Right forelimb (tissue), 1 donor: ENCODE results near the gene PGLYRP4.

ENCODE experiments used
- DNase-seq: peaks from one replicate; pipeline ENCODE4 v3.0.0-alpha.2; 2018

Gene PGLYRP4, protein sequence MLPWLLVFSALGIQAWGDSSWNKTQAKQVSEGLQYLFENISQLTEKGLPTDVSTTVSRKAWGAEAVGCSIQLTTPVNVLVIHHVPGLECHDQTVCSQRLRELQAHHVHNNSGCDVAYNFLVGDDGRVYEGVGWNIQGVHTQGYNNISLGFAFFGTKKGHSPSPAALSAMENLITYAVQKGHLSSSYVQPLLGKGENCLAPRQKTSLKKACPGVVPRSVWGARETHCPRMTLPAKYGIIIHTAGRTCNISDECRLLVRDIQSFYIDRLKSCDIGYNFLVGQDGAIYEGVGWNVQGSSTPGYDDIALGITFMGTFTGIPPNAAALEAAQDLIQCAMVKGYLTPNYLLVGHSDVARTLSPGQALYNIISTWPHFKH

DNA sequence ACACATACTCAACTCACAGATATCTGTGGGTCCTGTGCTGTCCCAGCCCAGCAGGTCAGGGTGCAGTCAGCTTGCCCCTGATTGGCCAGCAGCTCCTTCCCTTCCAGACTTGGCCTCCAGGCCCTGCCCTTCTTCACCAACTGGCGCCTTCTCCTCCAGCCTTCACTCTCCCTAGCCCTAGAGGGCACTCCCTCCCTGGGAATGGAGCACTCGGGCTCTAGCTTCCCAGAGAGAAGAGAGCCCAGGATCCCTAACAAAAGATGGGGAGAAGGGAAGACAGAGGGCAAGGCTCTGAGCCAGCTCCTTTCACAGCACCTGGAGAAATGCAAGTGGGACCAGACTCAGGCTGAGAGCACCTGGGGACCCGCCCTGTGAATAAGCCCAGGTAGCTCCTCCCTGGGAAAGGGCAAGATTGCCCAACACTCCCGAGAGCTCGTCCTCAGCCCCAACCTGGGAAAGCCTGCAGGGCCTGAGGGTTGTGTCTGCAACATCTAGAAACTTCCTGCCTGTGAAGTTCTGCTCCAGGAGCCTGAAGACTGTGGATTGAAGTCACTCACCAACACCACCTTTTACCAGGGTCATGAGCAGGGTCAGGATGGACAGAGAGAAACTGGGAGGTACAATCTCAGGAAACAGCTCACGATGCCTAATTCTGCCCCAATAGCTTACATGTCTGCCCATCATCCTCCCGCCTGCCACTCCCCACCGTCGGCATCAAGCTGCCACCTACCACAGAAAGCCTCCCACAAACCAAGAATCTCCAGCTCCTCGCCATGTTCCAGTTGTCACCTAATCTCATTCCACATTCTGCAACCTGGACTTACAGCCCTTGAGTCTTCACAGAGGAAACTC is at the start of gene PGLYRP4:
PGLYRP4 (minus strand) TSS at position 331 of the 852 bp plus-strand sequence. CDS start 909 bp downstream, outside the sequence.
- no peak for DNase-seq

DNA sequence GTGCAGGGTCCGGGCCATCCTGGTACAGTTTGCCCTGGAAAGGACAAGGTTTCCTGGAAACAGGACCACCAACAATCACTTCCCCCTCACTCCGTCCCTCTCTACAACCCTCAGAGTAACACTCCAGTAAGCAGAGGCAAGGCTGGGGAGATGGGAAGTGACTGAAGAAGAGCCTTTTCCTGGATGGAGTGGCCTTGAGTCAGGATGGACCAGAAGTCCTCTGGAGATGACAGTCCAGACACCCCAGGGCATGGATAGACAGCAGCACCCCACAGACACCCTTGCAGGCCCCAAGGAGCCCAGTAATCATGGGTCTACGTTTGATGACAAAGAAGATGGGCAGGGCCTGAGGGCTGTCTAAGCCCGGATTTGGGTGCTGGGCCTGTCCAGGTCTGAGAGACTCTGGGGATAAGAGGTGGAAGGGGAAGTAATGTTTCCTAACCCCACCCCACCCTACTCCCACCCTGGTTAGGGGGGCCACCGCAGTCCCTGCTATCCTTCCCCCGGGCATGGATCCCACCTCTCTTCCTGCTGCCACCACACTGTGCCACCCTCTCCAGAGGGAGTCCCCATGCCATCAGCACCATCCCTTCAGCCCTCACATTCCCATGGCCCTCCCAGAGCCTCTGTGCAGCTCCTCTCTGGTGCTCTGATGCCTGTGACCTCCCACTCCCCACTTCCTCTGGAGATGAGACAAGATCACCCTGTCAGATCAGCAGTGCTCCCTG is 49.4 kb upstream of the PGLYRP4 start:
- DNase-seq: no peak

GRCh38 chr1:153397051-153397923 is 48.6 kb upstream of the PGLYRP4 start:
- no peak for DNase-seq

GRCh38 chr1:153396461-153396860 is 47.8 kb upstream of the PGLYRP4 start:
- no peak for DNase-seq

DNA sequence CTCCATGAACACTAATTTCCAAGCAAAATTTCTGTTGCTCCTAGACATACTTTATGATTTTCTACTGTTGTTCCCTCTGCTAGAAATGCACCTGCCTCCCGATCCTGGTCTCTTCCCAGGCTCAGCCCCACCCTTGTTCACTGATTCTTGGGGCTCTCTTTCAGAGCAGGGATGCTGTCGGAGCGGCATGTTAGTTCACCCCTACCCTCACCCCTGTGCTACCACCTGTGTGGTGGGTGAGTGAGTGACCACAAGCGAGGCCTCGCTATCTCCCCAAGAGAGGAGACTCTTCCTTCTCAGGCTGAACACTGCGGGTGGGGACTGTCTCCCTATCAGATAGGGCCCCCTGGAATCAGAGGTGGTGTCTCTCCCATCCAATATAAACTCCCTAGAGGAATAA is 47.1 kb upstream of the PGLYRP4 start:
- DNase-seq: no peak

DNA sequence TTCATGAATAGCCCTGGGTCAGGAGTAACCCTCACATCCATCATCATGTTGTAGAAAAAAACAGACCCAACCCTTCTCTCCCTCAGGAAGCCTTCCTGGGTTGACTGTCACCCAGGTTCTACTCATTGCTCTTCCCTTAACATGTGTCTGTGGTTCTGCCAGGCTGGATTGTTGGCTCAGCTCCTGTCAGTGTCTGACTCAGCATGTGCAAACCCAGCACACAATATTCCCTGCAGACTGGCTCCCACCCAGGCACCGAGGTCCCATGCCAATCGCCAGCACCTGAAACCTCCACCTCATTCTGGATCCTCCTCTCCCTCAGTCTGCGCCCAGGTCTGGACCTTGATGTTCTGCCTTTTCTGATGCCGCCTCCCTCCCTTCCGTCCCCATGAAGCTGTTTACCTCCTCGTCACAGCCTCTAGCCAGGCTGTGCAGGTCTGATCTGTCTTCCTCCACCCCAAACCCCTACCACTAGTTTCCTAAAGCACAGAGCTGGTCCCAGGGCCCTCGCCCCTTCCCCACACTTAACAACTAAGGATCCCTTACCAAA is 46.6 kb upstream of the PGLYRP4 start:
- no peak for DNase-seq

GRCh38 chr1:153394391-153394790 is 45.8 kb upstream of the PGLYRP4 start:
- no peak for DNase-seq

- no peak for DNase-seq
Measured at GRCh38 chr1:153393926-153394325, 45.3 kb upstream of the PGLYRP4 start.

DNA sequence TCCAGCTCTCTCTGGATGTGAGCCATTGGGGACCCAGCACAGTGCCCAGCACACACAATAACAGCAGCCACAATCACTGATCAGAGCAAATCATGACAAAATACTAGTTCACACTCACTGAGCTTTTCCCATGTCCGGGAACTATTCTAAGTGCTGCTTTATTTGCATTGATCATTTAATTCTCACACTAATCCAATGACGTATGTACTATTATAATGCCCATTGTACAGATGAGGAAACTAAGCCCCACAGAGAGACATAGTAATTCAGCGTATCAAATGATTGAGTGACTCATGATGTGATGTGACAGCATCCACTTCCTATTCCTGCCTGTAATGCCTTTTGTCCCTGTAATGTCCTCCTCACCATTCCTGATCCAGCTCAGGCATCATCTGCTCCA is 44.2 kb upstream of the PGLYRP4 start:
- no peak for DNase-seq

GRCh38 chr1:153392258-153392657 is 43.6 kb upstream of the PGLYRP4 start:
- DNase-seq: no peak

- no peak for DNase-seq
Measured at GRCh38 chr1:153390938-153391710, 42.5 kb upstream of the PGLYRP4 start, which contains the start of gene S100A8. TSS of gene S100A8 (minus strand) at chr1:153391073. CDS start at chr1:153390535, 538 bp downstream.

DNA sequence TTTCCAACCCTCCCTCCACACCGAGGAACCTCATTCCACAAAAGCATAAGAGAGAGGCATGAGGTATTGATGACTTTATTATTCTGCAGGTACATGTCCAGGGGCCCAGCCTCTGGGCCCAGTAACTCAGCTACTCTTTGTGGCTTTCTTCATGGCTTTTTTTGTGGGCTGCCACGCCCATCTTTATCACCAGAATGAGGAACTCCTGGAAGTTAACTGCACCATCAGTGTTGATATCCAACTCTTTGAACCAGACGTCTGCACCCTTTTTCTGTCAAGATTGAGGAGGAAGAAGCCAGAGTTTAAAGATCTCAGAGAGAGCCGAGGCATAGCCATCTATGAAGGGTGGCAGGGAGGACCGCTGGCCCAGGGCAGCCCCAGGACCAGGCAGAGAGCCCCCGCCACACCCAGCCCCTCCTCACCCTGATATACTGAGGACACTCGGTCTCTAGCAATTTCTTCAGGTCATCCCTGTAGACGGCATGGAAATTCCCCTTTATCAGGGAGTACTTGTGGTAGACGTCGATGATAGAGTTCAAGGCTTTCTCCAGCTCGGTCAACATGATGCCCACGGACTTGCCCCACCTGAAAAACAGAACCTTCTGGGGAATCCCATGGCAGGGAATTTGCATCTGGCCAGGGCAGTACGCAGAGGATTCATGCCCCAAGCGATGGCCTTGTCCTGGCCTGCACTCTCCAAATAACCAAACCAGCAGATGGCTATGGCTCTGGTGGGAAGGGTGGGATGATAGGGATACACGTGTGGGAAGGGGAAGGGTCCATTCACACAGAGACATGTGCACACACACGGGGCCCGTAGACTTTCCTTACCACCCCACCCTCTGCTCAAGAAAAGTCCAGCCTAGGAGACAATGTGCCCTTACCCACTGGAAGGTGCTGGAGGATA is 41.6 kb upstream of the PGLYRP4 start:
- no peak for DNase-seq

- DNase-seq: no peak
Measured at GRCh38 chr1:153389401-153389800, 40.8 kb upstream of the PGLYRP4 start.

GRCh38 chr1:153387785-153388184 is 39.1 kb upstream of the PGLYRP4 start:
- DNase-seq: no peak

- no peak for DNase-seq
Measured at GRCh38 chr1:153387001-153387400, 38.4 kb upstream of the PGLYRP4 start.

DNA sequence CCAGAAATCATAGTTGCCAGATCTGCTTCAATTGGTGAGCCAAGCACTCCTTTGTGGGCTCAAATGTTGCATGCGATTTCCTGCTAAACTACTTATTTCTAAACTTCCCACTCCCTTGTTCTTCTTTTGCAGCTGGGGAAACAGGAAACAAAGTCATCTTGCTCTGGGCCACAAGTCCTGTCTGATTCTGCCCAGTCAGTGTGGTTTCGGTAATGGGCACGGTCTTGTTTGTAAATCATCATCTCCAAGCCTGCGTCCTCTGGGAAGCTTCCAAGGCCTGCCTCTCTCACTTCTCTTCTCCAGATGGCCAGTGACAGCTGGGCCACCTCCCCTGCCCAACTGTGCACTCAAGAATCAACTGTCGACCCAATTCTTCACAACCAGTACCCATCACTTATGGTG is 37.9 kb upstream of the PGLYRP4 start:
- no peak for DNase-seq

DNA sequence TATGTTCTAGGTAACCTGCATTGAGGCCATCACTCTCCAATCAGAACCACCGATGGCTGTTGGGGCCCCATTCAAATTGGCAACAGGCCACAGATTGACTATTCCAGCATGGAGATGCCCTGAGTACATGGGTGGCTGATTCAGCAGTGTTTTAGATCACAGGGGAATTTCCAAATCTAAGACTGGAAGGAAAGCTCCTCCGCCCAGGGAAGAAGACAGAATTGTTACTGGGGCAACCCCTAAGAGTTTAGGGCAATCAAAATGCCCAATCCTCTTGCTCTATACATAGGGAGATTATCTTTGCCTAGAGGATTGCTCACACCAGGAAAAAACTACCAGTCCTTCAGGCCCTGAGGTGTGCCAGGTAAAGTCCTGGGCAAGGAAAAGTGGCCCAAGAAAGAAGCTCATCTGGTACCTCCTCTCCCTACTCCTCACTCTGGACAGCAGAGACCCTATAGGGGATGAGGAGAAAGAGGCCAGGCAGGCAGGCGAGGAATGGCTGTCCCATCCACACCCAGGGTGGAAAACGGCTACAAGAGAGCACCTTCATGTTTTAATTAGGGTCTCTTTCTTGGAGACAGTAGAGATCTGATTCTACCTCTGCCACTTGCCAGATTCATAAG is 36.4 kb upstream of the PGLYRP4 start:
- no peak for DNase-seq

GRCh38 chr1:153380711-153381110 is 32.1 kb upstream of the PGLYRP4 start:
- DNase-seq: no peak

GRCh38 chr1:153379591-153379990 is 30.9 kb upstream of the PGLYRP4 start:
- DNase-seq: no peak
